SIG-M5 (cell line): Measurements from ENCODE around the gene RABL3.
"Not testable (repeated sequence)": the region's sequence is repeated elsewhere in the genome, so short reads cannot be mapped to it uniquely, and the experiment has no call there.

Experiments
- DNase-seq: peaks from one replicate; lab custom pipeline; 2025; lab: John Stamatoyannopoulos, UW

RABL3 gene

GRCh38 chr3:120742198-120742848 is at the start of gene RABL3, which contains the start of gene GTF2E1:
RABL3 (minus strand) TSS chr3:120742516; CDS start chr3:120742507, 9 bp downstream.
GTF2E1 (plus strand) TSS chr3:120742744; CDS start chr3:120750553, 7,809 bp downstream.
- DNase-seq = peak; percentile 99

GRCh38 chr3:120791913-120792312 is 49.6 kb upstream of the RABL3 start:
- no peak for DNase-seq

GRCh38 chr3:120791010-120791409 is 48.7 kb upstream of the RABL3 start:
- DNase-seq = no peak

- DNase-seq = not testable (repeated sequence)
Measured at GRCh38 chr3:120785832-120786231, 43.5 kb upstream of the RABL3 start.

- DNase-seq = no peak
Measured at GRCh38 chr3:120780977-120781376, 38.7 kb upstream of the RABL3 start.

- DNase-seq = no peak
Measured at GRCh38 chr3:120778776-120779175, 36.5 kb upstream of the RABL3 start.

GRCh38 chr3:120775411-120775810 is 33.1 kb upstream of the RABL3 start:
- no peak for DNase-seq

GRCh38 chr3:120773932-120774331 is 31.6 kb upstream of the RABL3 start:
- DNase-seq = no peak

- DNase-seq = no peak
Measured at GRCh38 chr3:120772081-120772480, 29.8 kb upstream of the RABL3 start.

GRCh38 chr3:120770891-120771290 is 28.6 kb upstream of the RABL3 start:
- no peak for DNase-seq

- DNase-seq = no peak
Measured at GRCh38 chr3:120769436-120769835, 27.1 kb upstream of the RABL3 start.

- no peak for DNase-seq
Measured at GRCh38 chr3:120767106-120767505, 24.8 kb upstream of the RABL3 start.

GRCh38 chr3:120766576-120766975 is 24.3 kb upstream of the RABL3 start:
- DNase-seq = no peak

- no peak for DNase-seq
Measured at GRCh38 chr3:120765830-120766493, 23.6 kb upstream of the RABL3 start.

GRCh38 chr3:120764206-120764605 is 21.9 kb upstream of the RABL3 start:
- DNase-seq = no peak

- no peak for DNase-seq
Measured at GRCh38 chr3:120763601-120764000, 21.3 kb upstream of the RABL3 start.

GRCh38 chr3:120762615-120763014 is 20.3 kb upstream of the RABL3 start:
- DNase-seq = no peak

- not testable (repeated sequence) for DNase-seq
Measured at GRCh38 chr3:120758551-120758950, 16.2 kb upstream of the RABL3 start.

- DNase-seq = no peak
Measured at GRCh38 chr3:120756061-120756460, 13.7 kb upstream of the RABL3 start.

GRCh38 chr3:120753810-120754209 is 11.5 kb upstream of the RABL3 start:
- no peak for DNase-seq

GRCh38 chr3:120752865-120753264 is 10.5 kb upstream of the RABL3 start:
- DNase-seq = no peak

- no peak for DNase-seq
Measured at GRCh38 chr3:120752230-120752629, 9.9 kb upstream of the RABL3 start.

- no peak for DNase-seq
Measured at GRCh38 chr3:120749843-120750242, 7.5 kb upstream of the RABL3 start.

- DNase-seq = no peak
Measured at GRCh38 chr3:120745466-120745865, 3.1 kb upstream of the RABL3 start.
